Stimulated activated CD8-positive, alpha-beta memory T cell treated with anti-CD3 and anti-CD28 coated beads, Interleukin-7, amount 100 ng/mL, for 1 hour (primary cell): Measurements from ENCODE around the gene SLC35G2.
"Not testable (repeated sequence)": the region's sequence is repeated elsewhere in the genome, so short reads cannot be mapped to it uniquely, and the experiment has no call there.

ENCODE experiments used
- DNase-seq, 2 donors: peaks; one replicate each; pipeline ENCODE4 v3.0.0-alpha.2; 2020; ENCODE audit warnings: low read depth in 2 of 2

The SLC35G2 gene

DNA sequence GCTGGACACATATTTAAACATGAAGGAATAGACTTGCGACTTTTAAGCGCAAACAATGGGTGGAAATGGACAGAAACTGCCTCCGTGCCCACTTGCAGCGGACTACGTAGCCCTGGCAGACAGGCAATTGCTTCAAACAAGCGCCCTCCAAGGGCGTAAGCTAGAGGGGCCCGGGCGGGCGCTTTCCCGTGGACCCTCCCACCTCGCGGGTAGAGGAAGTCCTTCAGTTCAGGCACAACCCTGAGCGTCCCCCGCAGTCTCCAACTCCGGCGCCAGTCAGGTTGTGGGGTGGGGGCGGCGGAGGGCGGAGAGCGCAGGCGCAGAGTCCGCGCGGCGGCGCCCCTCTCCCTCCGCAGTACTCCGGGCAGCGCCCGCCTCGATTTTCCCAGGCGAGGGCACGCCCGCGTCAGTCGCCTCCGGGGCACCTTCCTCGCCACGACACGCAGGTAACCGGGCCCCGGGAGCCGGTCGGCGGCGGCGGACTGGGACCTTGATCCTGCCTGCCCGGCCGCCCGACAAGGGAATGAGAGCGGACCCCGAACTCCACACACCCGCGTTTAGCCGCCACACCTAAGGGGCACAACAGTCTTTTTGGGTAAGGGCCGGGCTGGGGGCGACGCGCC lies at the start of gene SLC35G2:
Gene SLC35G2, plus strand, starts transcription at position 358 of the 623 bp plus-strand sequence. CDS start 35,335 bp downstream, outside the sequence.
- DNase-seq = no peak

DNA sequence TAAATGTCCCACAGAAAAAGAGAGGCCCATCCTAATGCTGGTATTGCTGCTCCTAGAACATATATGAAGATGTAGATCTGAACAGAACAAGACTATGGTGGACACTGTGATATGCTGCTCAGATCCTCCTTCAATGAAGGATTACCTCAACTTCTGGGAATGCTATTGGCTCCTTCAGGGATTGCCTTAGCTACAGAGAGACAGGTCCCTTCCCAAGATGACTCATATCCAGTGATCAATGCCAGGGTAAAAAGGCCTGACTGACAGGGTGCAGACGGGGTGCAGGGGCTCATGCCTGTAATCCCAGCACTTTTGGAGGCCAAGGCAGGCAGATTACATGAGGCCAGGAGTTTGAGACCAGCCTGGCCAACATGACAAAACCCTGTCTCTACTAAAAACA lies 46.2 kb upstream of the SLC35G2 start:
- DNase-seq = no peak

DNA sequence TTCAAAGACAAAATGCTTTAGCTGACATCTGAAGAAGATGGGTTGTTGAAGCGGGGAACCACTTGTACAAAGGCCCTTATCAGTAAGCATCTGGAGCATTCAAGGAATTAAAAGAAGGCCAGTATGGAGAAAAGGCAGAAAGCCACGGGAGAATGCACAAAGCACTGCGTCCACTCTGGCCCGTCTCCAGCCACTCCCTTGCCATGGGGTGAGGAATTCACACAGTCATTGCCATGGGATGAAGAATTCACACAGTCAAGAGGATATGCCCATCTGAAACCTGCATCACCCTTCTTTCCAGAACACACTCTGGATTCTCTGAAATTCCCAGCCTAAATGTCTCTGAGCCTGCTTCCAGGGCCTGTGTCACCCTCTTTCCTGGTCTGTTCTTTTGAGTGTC lies 40.1 kb upstream of the SLC35G2 start:
- DNase-seq = no peak

DNA sequence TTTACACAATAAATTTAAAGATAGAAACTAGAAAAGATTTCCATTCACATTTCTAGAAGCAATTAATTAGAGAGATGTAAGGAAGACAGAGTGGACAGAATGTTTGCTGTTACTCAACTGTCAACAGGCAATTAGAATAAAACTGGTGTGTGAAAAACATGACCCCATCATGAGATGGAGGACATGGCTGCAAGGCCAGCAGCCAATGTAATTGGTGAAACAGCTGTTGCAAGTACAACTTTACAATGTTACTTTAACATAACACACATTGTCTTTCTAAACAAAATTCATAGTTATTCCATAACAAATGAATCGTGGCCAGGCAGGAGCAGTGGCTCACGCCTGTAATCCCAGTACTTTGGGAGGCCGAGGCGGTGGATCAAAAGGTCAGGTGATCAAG lies 38.2 kb upstream of the SLC35G2 start:
- no peak for DNase-seq

DNA sequence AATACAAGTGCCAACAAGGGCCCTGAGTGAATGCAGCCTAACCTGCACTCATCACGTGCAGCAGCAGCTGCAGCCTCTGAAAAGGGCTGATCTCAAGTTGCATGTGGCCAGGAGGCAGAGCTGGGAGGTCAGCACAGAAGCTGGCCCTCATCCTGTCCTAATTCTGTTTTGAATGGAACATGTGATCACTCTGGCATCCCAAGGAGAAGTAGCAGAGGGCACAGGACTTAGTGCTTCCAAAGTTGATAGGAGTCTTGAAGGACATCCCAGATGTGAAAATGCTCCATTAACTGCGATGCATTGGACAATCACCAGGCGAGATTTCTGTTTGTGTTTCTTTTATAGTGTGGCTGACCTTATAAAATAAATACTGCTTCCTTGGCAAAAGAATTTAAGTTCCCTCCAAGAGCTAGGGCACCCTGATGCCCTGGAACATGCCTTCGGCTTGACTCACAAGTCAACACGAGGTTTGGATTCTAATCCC lies 35.2 kb upstream of the SLC35G2 start:
- DNase-seq = no peak

DNA sequence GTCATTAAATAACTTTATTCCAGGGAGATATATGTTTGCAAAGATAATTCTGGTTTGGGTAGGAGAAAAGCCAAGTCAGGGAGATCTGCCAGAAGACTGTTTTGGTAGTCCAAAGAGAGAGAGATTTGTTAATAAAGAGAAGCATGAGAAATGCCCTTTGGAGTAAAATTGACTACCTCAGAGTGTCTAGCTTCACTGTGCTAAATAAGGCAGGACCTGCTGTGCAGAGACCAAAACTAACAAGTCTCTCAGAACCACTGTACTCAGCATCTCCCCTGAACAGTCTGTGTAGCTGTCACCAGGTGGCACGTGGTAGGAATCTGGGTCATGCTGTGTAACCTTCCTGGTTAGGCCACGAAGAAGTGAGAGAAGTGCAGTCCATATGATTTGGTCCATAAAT lies 31.6 kb upstream of the SLC35G2 start:
- DNase-seq = no peak

DNA sequence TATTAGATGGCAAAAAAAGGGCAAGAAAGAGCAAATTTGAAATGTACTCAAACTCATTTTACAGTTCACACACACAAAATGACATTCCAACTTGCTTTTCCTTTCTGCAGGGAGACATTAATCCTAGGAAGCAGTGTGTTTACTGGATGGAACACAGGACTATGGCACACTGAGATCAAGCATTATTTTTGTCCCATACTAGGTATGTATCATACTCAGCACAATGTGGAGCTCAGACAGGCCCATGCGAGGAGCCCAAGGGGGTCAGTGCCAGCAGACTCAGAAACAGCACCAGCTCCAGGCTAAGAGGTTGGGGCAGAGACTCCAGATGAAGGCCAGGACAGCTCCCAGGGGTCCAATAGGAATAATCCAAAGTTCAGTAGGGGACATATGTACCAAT lies 30.8 kb upstream of the SLC35G2 start:
- no peak for DNase-seq

DNA sequence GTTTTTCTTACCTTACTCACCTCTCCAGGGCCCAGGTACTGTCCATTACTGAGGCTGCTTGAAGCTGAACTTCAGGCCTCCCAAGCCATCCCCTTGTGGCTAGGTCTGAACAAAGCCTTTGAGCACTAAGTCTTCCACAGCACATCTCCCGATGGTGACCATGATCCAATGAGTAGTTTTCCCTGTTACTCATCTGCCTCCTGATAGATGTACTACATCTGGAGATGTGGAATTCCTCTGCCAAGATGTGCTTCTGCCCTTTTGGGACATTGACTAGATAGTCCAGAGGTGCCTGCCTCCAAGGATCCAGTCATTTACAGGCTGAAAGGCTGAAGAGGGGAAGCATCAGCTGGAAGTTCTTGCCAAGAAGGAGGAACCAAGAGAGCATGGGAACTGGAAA lies 28.9 kb upstream of the SLC35G2 start:
- DNase-seq = no peak

DNA sequence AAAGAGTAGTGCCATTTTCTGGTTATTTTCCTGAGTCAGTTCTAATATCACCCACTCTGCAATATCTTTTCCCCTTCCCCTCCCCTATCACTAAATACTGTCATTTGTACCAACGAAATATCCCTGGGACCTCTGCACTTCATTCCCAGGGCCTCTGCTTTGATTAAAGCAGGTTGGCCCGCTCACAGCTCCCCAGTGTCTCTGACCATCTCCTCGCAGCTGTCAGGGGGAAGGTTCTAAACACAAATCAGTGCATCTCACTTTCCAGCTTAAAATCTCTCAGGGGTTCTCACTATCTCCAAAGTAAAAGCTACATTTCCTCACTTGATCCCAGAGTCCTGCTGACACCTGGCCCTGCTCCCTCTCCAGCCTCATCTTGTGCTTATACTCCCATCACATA lies 28.1 kb upstream of the SLC35G2 start:
- no peak for DNase-seq

DNA sequence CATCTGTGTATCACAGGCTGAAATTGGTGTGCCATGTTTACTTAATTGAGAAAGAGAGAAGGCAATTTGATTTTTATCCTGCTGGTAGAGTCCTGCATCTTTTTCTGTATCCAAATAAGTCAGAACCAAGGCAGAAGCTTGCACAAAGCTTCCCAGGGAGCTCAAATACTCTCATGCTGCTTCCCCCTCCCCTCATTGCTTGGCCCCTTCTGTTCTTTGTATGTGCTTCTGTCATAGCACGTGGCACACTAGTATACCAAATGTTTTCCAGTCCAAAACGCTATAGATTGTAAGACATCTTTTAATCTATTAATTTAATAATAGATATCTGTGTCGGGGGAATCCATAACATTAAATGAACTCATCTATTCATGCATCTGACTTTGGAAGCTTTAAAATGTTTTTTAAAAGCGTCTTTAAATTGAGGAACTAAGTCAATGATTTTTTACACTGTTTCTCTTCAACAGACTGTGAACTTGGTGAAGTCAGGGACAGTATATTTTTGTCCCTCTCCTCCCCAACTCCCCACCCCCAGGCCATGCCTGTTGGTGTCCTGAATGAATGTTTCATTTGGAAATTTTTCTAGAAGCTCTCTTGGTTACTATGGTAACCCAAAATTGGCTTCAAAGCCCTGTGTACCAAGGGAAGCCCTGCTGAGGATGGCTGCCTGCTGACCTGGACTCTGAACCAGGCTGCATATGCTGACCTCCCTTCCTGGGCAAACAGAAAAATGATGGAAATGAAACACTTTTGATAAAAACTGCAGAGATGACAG lies 26.2 kb upstream of the SLC35G2 start:
- DNase-seq = no peak

DNA sequence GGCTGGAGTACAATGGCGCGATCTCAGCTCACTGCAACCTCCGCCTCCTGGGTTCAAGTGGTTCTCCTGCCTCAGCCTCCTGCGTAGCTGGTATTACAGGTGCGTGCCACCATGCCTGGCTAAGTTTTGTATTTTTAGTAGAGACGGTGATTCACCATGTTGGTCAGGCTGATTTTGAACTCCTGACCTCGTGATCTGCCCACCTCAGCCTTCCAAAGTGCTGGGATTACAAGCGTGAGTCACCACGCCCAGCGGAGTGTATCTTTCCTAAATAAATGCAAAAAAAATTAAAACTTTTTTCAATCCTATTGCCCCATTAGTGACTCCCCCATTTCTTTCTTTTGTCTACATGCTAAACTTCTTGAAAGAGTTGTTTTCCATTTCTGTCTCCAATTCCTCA lies 17.8 kb upstream of the SLC35G2 start:
- not testable (repeated sequence) for DNase-seq

DNA sequence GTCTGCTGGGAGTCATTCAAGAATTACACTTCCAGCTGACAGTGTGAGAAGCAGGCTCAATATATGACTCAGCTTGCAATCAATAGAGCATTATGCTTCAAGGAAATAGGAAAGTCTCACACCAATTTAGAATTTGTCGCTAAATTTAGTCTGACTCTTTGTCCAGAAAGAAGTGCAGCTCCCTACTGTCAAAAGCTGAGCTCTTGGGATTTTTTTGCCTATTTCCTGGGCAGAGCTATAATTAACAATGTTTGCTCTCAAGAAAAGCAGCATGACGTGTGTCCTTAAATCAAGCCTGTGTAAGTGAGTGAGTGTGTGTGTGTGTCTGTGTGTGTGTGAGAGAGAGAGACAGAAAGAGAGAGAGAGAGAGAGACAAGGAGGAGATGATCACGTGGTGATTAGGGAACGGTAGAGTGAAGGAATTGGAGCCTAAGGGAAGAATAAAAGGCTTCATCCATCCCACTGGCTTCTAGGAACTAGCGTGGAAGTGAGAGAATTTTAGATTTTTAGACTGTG lies 16.4 kb upstream of the SLC35G2 start:
- no peak for DNase-seq

DNA sequence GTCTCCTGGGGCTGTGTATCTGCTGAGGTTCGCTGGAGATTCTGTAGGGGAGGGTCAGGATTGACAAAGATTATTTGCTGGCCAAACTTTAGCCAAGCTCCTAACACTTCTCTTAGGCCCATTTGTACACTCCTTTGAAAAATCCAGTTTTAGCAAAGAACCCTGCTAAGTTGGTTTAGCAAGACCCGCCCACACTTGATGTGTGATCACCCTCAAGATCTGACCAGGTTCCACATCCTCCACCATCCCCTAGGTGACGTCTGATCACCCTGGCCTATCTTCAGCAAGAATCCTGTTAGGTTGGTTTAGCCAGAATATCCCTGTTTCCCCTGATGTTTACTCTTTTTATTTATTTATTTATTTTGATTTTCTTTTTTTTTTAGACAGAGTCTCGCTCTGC lies 14.8 kb upstream of the SLC35G2 start:
- no peak for DNase-seq

DNA sequence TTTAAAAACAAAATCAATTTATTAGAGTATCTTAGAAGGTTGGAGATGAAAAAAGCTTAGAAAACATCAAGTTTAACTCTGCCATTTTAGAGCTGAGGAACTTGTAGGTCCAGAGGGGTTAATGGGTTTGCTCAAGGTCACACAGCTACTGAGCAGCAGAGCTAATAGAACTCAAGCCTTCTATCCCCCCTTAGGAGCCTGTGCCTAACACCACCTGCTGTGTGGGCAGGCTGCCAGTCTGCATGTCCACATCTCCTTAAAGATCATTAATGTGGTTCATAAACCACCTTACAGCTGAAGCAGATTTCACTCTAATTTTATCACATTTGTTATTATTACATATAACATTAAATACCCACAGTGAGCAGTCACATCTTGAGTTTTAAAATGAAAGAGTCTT lies 14.1 kb upstream of the SLC35G2 start:
- DNase-seq = no peak

DNA sequence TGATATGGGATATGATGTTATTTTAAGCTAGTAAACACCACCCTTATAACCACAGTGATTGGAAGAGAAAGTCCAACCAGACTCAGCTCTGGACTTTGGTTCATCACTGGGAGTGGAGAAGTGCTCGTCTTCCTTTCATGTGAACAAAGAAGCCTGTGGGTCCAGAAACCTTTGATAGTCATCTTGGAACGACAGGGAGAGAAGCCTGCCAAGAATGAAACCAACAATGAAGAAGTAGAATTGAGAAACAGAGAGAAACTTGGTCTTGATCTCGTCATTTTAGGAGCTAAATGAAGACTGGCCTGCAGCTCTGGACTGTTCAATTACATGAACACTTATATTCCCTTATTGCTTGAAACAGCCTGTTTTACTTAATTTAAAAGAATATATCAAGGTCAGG lies 13.1 kb upstream of the SLC35G2 start:
- DNase-seq = no peak

DNA sequence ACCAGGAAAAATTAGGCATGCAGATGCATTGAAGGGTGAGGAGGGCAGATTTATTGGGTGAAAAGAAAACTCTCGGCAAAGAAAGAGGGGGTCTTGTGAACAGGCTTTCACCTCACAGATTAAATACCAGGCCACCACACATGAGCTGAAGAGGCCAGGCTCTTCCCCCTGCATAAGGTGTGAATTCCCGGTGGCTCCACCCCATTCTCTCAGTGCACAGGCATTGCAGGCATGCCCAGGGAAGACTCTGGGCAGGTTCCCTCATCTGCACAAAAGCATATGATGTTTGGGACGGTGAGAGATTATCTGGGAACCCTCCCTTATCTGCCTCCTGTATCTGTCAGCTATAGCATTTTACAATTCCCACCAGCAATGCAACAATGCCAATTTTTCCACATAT lies 7.2 kb upstream of the SLC35G2 start:
- no peak for DNase-seq

DNA sequence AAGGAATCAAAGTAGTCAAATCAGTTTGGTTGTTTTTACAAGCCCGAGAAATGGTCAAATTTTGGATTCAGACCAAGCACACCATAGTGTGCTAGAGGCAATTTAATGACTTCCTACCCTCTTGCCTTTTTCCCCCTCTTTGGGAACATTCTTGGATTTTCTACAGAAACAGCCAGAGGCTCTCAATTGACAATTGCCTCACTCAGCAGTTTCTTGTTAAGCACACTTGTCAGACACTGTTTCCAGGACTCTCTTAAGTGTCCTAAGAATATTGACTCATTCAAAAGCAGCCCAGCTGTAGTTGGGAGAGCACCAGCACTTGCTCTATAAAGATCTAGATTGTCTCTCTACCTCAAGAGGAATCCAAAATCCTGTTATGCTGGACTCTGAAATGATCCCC lies 1.5 kb upstream of the SLC35G2 start:
- no peak for DNase-seq

DNA sequence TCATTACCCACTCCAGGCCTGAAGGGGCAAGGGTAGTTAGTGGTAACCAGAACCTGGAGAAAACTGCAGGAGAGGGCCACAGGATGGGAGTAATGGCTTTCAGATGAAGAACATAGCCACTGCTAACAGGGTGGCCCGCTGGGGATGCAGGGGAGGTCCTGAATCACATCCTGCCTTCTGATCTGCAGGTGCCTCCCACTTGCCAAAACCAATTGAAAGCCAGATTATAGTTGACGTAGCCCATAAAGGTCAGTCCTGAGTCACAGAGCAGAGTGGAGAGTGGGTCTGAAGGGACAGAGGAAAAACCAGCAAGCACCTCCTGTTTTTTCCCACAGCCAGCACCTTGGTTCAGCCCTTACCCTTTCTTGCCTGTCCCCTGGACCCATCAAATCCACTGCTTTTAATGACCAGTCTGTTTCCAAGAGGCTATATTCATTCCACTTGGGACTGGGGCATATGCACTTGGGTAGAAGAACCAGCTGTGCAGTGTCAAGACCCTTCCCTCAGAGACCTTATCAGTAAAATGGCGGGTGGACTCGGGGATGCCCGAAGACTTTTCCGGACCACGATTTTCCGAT lies 646 bp upstream of the SLC35G2 start:
- DNase-seq = no peak

DNA sequence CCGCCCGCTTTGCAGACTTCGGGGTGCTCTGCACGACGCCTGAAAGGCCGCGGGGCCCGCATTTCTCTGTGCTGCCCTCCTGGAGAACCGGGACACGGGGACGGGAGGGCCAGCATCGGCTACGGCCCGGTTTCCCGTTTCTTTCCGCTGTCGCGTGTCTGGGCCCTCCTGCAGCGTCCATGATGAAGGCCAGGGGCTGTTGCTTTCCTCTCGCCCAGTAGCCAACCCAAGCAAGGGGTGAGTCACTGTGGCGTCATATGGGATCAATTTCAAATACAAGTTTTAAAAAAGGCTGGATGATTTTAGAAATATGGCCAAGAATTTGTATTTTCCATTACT lies 435 bp downstream of the SLC35G2 start:
- no peak for DNase-seq

DNA sequence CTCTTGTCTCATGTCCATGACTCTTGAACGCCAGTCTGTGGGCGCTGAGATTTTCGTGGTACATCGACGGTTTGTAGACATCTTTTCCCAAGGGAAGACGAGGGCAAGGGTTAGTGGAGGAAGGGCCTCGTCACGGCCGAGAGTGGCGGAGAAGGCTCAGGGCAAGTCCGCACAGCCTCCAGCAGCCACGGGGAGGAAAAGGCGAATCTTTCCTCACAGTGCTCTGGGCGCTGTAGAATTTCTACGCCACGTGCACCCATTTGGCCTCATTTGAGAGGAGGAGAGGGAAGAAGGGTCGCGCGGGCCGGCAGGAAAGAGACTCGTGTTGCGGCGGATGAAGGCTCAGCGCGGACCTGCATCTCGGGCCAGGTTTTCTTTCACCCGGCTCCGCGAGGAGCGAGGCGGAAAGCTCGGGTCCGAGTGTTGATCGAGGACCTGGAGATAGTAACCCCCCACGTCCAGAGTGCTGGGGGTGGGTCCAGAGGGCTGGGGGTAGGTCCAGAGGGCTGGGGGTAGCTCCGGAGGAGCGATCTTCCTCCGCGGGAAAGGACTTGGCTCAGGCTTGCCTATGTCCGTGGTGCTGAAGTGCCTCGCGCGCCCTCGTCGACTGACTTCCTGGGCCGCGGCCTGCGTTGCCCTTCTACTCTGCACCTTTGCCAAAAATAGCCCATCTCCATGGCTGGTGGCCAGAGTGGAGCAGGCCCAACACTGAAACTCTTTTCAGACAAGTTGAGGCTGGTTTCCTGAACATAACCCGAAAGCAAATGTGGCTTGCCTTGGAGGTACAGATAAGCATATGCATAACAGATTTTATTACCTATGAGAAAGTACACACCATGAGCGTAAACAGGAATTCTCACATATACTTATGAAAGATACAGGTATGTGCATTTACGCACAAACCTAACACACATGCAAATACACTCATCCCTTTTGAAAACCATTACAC lies 1.1 kb downstream of the SLC35G2 start:
- DNase-seq = no peak

DNA sequence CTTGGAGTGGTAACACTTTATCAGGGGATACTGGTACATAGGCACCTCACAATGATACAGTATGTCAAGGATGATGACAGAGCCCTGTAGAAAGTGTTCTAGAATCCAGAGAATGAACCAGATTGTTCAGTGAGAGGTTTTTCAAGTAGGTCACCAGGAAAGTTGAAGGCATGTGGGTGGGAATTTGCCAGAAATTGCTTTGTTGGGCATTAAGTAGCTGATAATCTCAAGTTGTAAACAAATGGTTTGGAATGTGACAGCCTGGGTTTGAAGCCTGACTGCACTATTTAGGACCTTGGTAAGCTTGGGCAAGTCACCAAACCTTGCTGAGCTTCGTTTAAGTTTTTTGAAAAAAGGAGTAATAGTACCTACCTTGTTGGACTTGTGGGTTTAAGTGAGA lies 12.5 kb downstream of the SLC35G2 start:
- DNase-seq = no peak
